Measurements from ENCODE around the gene CDK3.

CDK3 gene

GRCh38 chr17:76049239-76049638, 48.6 kb downstream of the CDK3 start:
- TF ChIP-seq CTCF (IDR thresholded peaks at IDR 0.05; ENCODE audit: low read length) (no peak), EZH2 (IDR thresholded peaks at IDR 0.05; ENCODE audit: borderline replicate concordance, low read length) (no peak)
- Histone ChIP-seq H3K9ac (ENCODE audit: low read length) (no peak overlapping the region), H3K27me3 (ENCODE audit: insufficient read depth, low read length) (no peaks in the 10 kb centered on the region), H3K4me3 (ENCODE audit: low read depth, low read length, poor library complexity, severe bottlenecking) (no peak overlapping the region), H3K36me3 (ENCODE audit: insufficient read depth, low read length) (peaks cover 84% of the 10 kb centered on the region), H3K9me3 (ENCODE audit: low read length) (no peaks in the 10 kb centered on the region), H3K4me2 (ENCODE audit: low read length) (no peak overlapping the region), H3K27ac (ENCODE audit: low read depth, low read length, poor library complexity, severe bottlenecking) (no peak overlapping the region), H3K9me2 (ENCODE audit: low read depth, low read length) (no peaks in the 10 kb centered on the region), H4K20me1 (ENCODE audit: insufficient read depth, low read length) (no peaks in the 10 kb centered on the region), H3K79me2 (ENCODE audit: insufficient read depth, low read length) (no peaks in the 10 kb centered on the region), H3F3A (ENCODE audit: insufficient read depth, low read length) (no peaks in the 10 kb centered on the region), H3K4me1 (ENCODE audit: insufficient read depth, low read length, severe bottlenecking) (peaks cover 6% of the 10 kb centered on the region), H2AFZ (ENCODE audit: low read length) (no peak overlapping the region)

- Histone ChIP-seq H3K9me2 (ENCODE audit: low read depth, low read length) (no peaks in the 10 kb centered on the region), H3K9me3 (ENCODE audit: low read length) (no peaks in the 10 kb centered on the region), H3K27ac (ENCODE audit: low read depth, low read length, poor library complexity, severe bottlenecking) (no peak overlapping the region), H3K36me3 (ENCODE audit: insufficient read depth, low read length) (peaks cover 81% of the 10 kb centered on the region), H3K79me2 (ENCODE audit: insufficient read depth, low read length) (no peaks in the 10 kb centered on the region), H3K4me1 (ENCODE audit: insufficient read depth, low read length, severe bottlenecking) (peaks cover 6% of the 10 kb centered on the region), H3K4me3 (ENCODE audit: low read depth, low read length, poor library complexity, severe bottlenecking) (no peak overlapping the region), H3F3A (ENCODE audit: insufficient read depth, low read length) (no peaks in the 10 kb centered on the region), H4K20me1 (ENCODE audit: insufficient read depth, low read length) (no peaks in the 10 kb centered on the region), H3K9ac (ENCODE audit: low read length) (no peak overlapping the region), H3K27me3 (ENCODE audit: insufficient read depth, low read length) (no peaks in the 10 kb centered on the region), H3K4me2 (ENCODE audit: low read length) (no peak overlapping the region), H2AFZ (ENCODE audit: low read length) (no peak overlapping the region)
- TF ChIP-seq CTCF (IDR thresholded peaks at IDR 0.05; ENCODE audit: low read length) (no peak), EZH2 (IDR thresholded peaks at IDR 0.05; ENCODE audit: borderline replicate concordance, low read length) (no peak)
Observed at GRCh38 chr17:76049836-76050537, 49.3 kb downstream of the CDK3 start.

GRCh38 chr17:76050538-76051467, 50.1 kb downstream of the CDK3 start:
- Histone ChIP-seq H3K27me3 (ENCODE audit: insufficient read depth, low read length) (no peaks in the 10 kb centered on the region), H3K27ac (ENCODE audit: low read depth, low read length, poor library complexity, severe bottlenecking) (no peak overlapping the region), H2AFZ (ENCODE audit: low read length) (no peak overlapping the region), H3K4me2 (ENCODE audit: low read length) (no peak overlapping the region), H3K9me3 (ENCODE audit: low read length) (no peaks in the 10 kb centered on the region), H3K4me3 (ENCODE audit: low read depth, low read length, poor library complexity, severe bottlenecking) (no peak overlapping the region), H3K9me2 (ENCODE audit: low read depth, low read length) (no peaks in the 10 kb centered on the region), H3K36me3 (ENCODE audit: insufficient read depth, low read length) (peaks cover 74% of the 10 kb centered on the region), H4K20me1 (ENCODE audit: insufficient read depth, low read length) (no peaks in the 10 kb centered on the region), H3F3A (ENCODE audit: insufficient read depth, low read length) (no peaks in the 10 kb centered on the region), H3K79me2 (ENCODE audit: insufficient read depth, low read length) (no peaks in the 10 kb centered on the region), H3K9ac (ENCODE audit: low read length) (no peak overlapping the region), H3K4me1 (ENCODE audit: insufficient read depth, low read length, severe bottlenecking) (peaks cover 6% of the 10 kb centered on the region)
- TF ChIP-seq CTCF (IDR thresholded peaks at IDR 0.05; ENCODE audit: low read length) (no peak), EZH2 (IDR thresholded peaks at IDR 0.05; ENCODE audit: borderline replicate concordance, low read length) (no peak)
